ENCODE data around the gene TMEM63A.

Gene TMEM63A

GRCh38 chr1:225866061-225866837 is 15.9 kb downstream of the TMEM63A start:
- DNase-seq (ENCODE audit: low read depth) = no peak

- no peak for DNase-seq (ENCODE audit: low read depth)
Measured at GRCh38 chr1:225865514-225865913, 16.7 kb downstream of the TMEM63A start.

GRCh38 chr1:225863167-225863566 is 19.0 kb downstream of the TMEM63A start:
- DNase-seq (ENCODE audit: low read depth) = no peak

GRCh38 chr1:225862581-225862950 is 19.6 kb downstream of the TMEM63A start:
- DNase-seq (ENCODE audit: low read depth) = no peak

- DNase-seq (ENCODE audit: low read depth) = no peak
Measured at GRCh38 chr1:225861834-225862580, 20.2 kb downstream of the TMEM63A start.

GRCh38 chr1:225860876-225861441 is 21.2 kb downstream of the TMEM63A start:
- DNase-seq (ENCODE audit: low read depth) = no peak

- no peak for DNase-seq (ENCODE audit: low read depth)
Measured at GRCh38 chr1:225860107-225860506, 22.1 kb downstream of the TMEM63A start.

GRCh38 chr1:225859151-225859550 is 23.0 kb downstream of the TMEM63A start:
- no peak for DNase-seq (ENCODE audit: low read depth)

GRCh38 chr1:225857256-225857655 is 24.9 kb downstream of the TMEM63A start:
- no peak for DNase-seq (ENCODE audit: low read depth)

- DNase-seq (ENCODE audit: low read depth) = no peak
Measured at GRCh38 chr1:225855503-225856300, 26.5 kb downstream of the TMEM63A start.

- no peak for DNase-seq (ENCODE audit: low read depth)
Measured at GRCh38 chr1:225853441-225853840, 28.7 kb downstream of the TMEM63A start.

GRCh38 chr1:225852413-225853124 is 29.6 kb downstream of the TMEM63A start:
- DNase-seq (ENCODE audit: low read depth) = no peak

GRCh38 chr1:225851805-225852204 is 30.4 kb downstream of the TMEM63A start:
- DNase-seq (ENCODE audit: low read depth) = no peak

- no peak for DNase-seq (ENCODE audit: low read depth)
Measured at GRCh38 chr1:225850370-225850769, 31.8 kb downstream of the TMEM63A start.

- DNase-seq (ENCODE audit: low read depth) = no peak
Measured at GRCh38 chr1:225849925-225850324, 32.3 kb downstream of the TMEM63A start.

- DNase-seq (ENCODE audit: low read depth) = no peak
Measured at GRCh38 chr1:225848030-225848955, 33.9 kb downstream of the TMEM63A start.

- no peak for DNase-seq (ENCODE audit: low read depth)
Measured at GRCh38 chr1:225847610-225848009, 34.6 kb downstream of the TMEM63A start.

GRCh38 chr1:225846331-225847310 is 35.6 kb downstream of the TMEM63A start:
- no peak for DNase-seq (ENCODE audit: low read depth)

- no peak for DNase-seq (ENCODE audit: low read depth)
Measured at GRCh38 chr1:225845571-225846259, 36.5 kb downstream of the TMEM63A start.
